KMS-11 (cell line): ENCODE measurements around the gene MAPK8IP2.

Source experiments
- H2AFZ ChIP-seq: fragments of 200-600 bp; sonication (generic); 2 replicates; pipeline ENCODE4 v1.6.1; 2016; ENCODE audit warnings: antibody characterized with exemption, mixed run types, low read depth
- H3K27ac ChIP-seq: fragments of 200-600 bp; sonication (generic); 2 replicates; pipeline ENCODE4 v1.6.1; 2016; ENCODE audit warnings: mild to moderate bottlenecking, mixed run types
- H3K27me3 ChIP-seq: fragments of 200-600 bp; sonication (generic); 2 replicates; pipeline ENCODE4 v1.6.1; 2017; ENCODE audit warnings: mild to moderate bottlenecking, low read depth, mixed run types, moderate library complexity; ENCODE audit not compliant: insufficient read depth
- H3K36me3 ChIP-seq: fragments of 200-600 bp; sonication (generic); 2 replicates; pipeline ENCODE4 v1.6.1; 2017; ENCODE audit warnings: mild to moderate bottlenecking, mixed run types; ENCODE audit not compliant: insufficient read depth
- H3K4me1 ChIP-seq: fragments of 200-600 bp; sonication (generic); 2 replicates; pipeline ENCODE4 v1.6.1; 2016; ENCODE audit warnings: mild to moderate bottlenecking, low read depth, mixed run types; ENCODE audit not compliant: poor library complexity, severe bottlenecking
- H3K4me2 ChIP-seq: fragments of 200-600 bp; sonication (generic); 2 replicates; pipeline ENCODE4 v1.7.0; 2016; ENCODE audit warnings: mild to moderate bottlenecking, mixed run types
- H3K4me3 ChIP-seq: fragments of 200-600 bp; sonication (generic); IDR thresholded peaks from 2 replicates; pipeline ENCODE4 v1.6.1; 2017; ENCODE audit warnings: low read depth, low read length, mixed read lengths; ENCODE audit not compliant: insufficient read depth
- H3K79me2 ChIP-seq: fragments of 200-600 bp; sonication (generic); 2 replicates; pipeline ENCODE4 v1.6.1; 2016; ENCODE audit warnings: low read depth, mixed run types; ENCODE audit not compliant: insufficient read depth
- H3K9ac ChIP-seq: fragments of 200-600 bp; sonication (generic); 2 replicates; pipeline ENCODE4 v1.6.1; 2016; ENCODE audit warnings: mild to moderate bottlenecking, mixed run types
- H4K20me1 ChIP-seq: fragments of 200-600 bp; sonication (generic); 2 replicates; pipeline ENCODE4 v1.6.1; 2016; ENCODE audit warnings: mild to moderate bottlenecking, mixed run types; ENCODE audit not compliant: insufficient read depth
- TF ChIP-seq, protein P1 (sequence below): fragments of 200-600 bp; sonication (generic); conservative IDR thresholded peaks from 2 replicates; pipeline ENCODE4 v1.6.1; 2017; ENCODE audit warnings: low read depth, mild to moderate bottlenecking, antibody characterized with exemption, low read length, moderate library complexity, mixed read lengths

MAPK8IP2 gene

DNA sequence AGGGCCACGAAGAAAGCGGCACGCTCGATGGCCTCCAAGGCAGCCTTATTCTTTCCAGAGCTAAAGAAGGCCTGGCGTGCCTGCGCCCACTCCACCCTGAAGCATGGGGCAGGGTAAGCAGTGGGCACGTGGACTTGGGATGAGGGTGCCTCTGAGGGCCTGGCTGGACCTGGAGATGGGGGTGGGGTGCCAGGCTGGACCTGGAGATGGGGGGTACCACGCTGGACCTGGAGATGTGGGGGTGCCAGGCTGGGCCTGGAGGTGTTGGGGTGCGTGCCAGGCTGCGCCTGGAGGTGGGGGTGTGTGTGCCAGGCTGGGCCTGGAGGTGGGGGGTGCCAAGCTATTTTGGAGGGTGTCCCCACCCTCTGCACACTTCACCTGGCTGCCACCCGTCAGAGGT lies 27.6 kb upstream of the MAPK8IP2 start:
- Histone ChIP-seq H4K20me1 (no peaks in the 10 kb centered on the region), H3K27ac (no peak overlapping the region), H2AFZ (no peak overlapping the region), H3K9ac (no peak overlapping the region), H3K79me2 (no peaks in the 10 kb centered on the region), H3K4me1 (no peaks in the 10 kb centered on the region), H3K4me3 (no peak overlapping the region), H3K36me3 (no peaks in the 10 kb centered on the region), H3K27me3 (no peaks in the 10 kb centered on the region), H3K4me2 (no peak overlapping the region)
- TF ChIP-seq, protein P1, sequence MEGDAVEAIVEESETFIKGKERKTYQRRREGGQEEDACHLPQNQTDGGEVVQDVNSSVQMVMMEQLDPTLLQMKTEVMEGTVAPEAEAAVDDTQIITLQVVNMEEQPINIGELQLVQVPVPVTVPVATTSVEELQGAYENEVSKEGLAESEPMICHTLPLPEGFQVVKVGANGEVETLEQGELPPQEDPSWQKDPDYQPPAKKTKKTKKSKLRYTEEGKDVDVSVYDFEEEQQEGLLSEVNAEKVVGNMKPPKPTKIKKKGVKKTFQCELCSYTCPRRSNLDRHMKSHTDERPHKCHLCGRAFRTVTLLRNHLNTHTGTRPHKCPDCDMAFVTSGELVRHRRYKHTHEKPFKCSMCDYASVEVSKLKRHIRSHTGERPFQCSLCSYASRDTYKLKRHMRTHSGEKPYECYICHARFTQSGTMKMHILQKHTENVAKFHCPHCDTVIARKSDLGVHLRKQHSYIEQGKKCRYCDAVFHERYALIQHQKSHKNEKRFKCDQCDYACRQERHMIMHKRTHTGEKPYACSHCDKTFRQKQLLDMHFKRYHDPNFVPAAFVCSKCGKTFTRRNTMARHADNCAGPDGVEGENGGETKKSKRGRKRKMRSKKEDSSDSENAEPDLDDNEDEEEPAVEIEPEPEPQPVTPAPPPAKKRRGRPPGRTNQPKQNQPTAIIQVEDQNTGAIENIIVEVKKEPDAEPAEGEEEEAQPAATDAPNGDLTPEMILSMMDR = no peak

DNA sequence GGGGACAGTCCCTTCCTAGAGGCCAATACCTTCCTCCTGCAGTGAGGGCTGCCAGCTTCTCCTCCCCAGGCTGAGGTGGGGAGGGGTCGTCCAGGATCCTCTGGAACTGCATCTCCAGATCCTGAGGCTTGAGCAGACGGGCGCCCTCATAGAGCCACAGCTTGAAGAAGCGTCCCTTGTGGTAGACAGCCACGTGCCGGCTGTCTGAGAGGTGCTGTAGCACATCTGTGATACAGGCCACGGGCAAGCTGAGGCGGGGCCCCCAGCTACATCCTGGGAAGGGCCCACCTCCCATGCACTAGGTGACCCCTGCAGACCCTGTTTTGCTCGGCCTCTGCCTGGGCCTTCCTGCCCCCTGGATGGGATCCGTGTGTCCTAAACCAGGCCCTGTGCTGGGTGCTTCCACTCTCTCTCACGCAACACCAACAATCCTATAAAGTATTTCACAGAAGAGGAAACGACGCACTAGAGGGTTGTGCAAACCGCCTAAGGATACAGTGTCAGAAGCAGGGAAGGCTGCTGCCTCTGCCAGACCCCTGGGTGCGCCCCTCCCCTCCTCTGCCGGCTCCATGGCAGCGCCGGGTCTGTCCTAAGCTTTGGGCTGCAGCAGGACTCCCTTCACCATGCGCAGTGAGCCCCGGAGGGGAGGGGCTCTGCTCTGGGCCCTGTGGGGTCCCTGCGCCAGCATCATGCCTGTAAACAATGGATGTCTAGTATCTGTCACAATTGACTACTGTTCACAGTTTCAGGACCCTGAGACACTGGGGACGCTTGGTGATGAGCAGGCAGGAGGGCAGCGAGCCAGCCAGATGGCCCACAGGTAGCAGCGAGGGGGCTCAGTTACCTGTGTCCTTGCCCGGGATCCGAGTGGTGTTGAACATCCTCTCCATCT lies 26.9 kb upstream of the MAPK8IP2 start:
- no peaks in the 10 kb centered on the region for H3K36me3 ChIP-seq
- no peaks in the 10 kb centered on the region for H3K27me3 ChIP-seq
- TF ChIP-seq, protein P1 = no peak
- H3K4me3 ChIP-seq = no peak overlapping the region
- H3K4me1 ChIP-seq = no peaks in the 10 kb centered on the region
- no peak overlapping the region for H2AFZ ChIP-seq
- H3K4me2 ChIP-seq = no peak overlapping the region
- no peak overlapping the region for H3K27ac ChIP-seq
- H3K79me2 ChIP-seq = no peaks in the 10 kb centered on the region
- H4K20me1 ChIP-seq = no peaks in the 10 kb centered on the region
- no peak overlapping the region for H3K9ac ChIP-seq

DNA sequence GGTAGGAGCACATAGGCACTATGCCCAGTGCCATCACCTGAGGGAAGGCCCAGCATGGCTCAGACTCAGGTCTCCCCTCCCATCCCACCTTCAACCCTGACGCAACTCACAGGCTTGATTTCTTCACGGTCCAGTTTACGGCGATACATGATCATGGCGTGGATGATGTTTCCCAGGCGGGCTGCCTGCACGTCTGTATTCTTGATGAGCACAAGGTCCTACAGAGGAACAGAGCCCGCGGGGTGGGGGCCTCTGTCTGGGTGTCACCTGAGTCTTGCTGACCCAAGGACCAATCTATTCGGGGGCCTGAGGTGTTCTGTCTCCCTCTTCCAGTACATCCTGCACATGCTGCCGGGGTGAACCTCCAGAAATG lies 26.2 kb upstream of the MAPK8IP2 start:
- H3K27ac ChIP-seq = no peak overlapping the region
- no peak overlapping the region for H3K4me3 ChIP-seq
- H4K20me1 ChIP-seq = no peaks in the 10 kb centered on the region
- no peaks in the 10 kb centered on the region for H3K27me3 ChIP-seq
- no peak overlapping the region for H3K9ac ChIP-seq
- H3K4me2 ChIP-seq = no peak overlapping the region
- no peaks in the 10 kb centered on the region for H3K4me1 ChIP-seq
- no peak overlapping the region for H2AFZ ChIP-seq
- TF ChIP-seq, protein P1 = no peak
- no peaks in the 10 kb centered on the region for H3K79me2 ChIP-seq
- no peaks in the 10 kb centered on the region for H3K36me3 ChIP-seq

DNA sequence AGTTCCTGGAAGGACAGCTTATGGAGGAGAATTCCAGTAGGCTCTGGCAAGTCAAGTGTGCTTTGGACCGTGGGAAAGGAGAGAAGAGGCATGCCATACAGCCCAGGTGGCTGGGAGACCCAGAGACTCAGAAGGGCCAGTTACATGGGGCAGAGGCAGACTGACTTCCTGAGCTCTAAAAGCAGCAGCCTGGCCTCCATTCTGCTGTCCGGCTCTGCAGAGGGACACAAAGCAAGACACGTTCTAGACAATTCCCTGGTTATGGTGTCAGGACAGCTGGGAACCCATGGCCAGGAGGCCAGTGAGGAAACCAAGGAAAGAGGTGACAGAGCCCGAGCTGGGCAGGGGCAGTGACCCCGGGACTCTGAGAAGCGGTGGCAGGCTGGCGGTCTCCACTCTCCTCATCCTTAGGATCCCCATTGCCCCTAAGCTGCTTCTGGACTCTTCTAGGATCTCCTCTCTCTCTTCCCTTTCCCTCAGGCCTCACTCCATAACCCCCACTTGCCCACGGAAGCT lies 25.1 kb upstream of the MAPK8IP2 start:
- no peak overlapping the region for H3K4me2 ChIP-seq
- H3K79me2 ChIP-seq = no peaks in the 10 kb centered on the region
- no peak overlapping the region for H3K27ac ChIP-seq
- H3K9ac ChIP-seq = no peak overlapping the region
- H4K20me1 ChIP-seq = no peaks in the 10 kb centered on the region
- no peaks in the 10 kb centered on the region for H3K4me1 ChIP-seq
- no peaks in the 10 kb centered on the region for H3K27me3 ChIP-seq
- no peak overlapping the region for H3K4me3 ChIP-seq
- TF ChIP-seq, protein P1 = no peak
- no peaks in the 10 kb centered on the region for H3K36me3 ChIP-seq
- no peak overlapping the region for H2AFZ ChIP-seq
